Measurements from ENCODE around the gene MOB3B. TPM values are rescaled to one million over a fixed set of nuclear protein-coding genes. Genes with fewer than 3 reads are reported as not detected.

MOB3B gene
- total RNA-seq, 2 experiments from 2014 or later, result 3.0 to 3.2 TPM

GRCh38 chr9:27278374-27278773, 251.2 kb downstream of the MOB3B start:
- Mint-ChIP-seq H3K9me3 (no peaks in the 10 kb centered on the region), H3K4me3 (no peak overlapping the region), H3K4me1 (ENCODE audit: low read depth) (peaks cover 4% of the 10 kb centered on the region), H3K27ac (no peak overlapping the region), H3K36me3 (ENCODE audit: low read depth) (no peaks in the 10 kb centered on the region), H3K27me3 (ENCODE audit: low read depth) (peaks cover 18% of the 10 kb centered on the region)
- no peak for DNase-seq
- intact Hi-C loops (cut with micrococcal nuclease), result loop anchor here (5.0 kb wide), 1 partner anchor 254 kb away; no protein-coding TSS in a partner anchor
- CTCF ChIA-PET, result interaction anchor here (1.4 to 1.5 kb wide), 2 partner anchors 9 to 248 kb away, joined by 3 to 5 read pairs; no protein-coding TSS in a partner anchor

- Mint-ChIP-seq H3K36me3 (ENCODE audit: low read depth) (no peaks in the 10 kb centered on the region), H3K27me3 (ENCODE audit: low read depth) (peaks cover 6% of the 10 kb centered on the region), H3K4me1 (ENCODE audit: low read depth) (peaks cover 1% of the 10 kb centered on the region), H3K27ac (no peak overlapping the region), H3K9me3 (no peaks in the 10 kb centered on the region), H3K4me3 (no peak overlapping the region)
- CTCF ChIA-PET, result interaction anchor here (0.6 to 2.6 kb wide), 9 partner anchors 9 to 724 kb away, joined by 3 to 12 read pairs (median 3); no protein-coding TSS in a partner anchor
- peak; percentile 13 for DNase-seq
- intact Hi-C loops (cut with micrococcal nuclease), result loop anchor here (1.0 to 5.0 kb wide), 5 partner anchors 30 to 532 kb away; partner anchors contain the start of gene CAAP1
Measured at GRCh38 chr9:27276193-27277030, 253.2 kb downstream of the MOB3B start.

Other genes with a start within 250 kb of the MOB3B start
- gene EQTN, start 232.7 kb downstream of the MOB3B start, total RNA-seq, result not detected
- gene IFNK, start 5.5 kb downstream of the MOB3B start, total RNA-seq, result under 1 TPM in 1 of 2 experiments, not detected in 1; 0.24 TPM
- 10 to 100 TPM; 23.3 to 27.5 TPM for gene C9orf72, start 43.7 kb upstream of the MOB3B start, total RNA-seq